Right cardiac atrium (tissue), 5 donors: ENCODE data around the gene SOCS1. TPM values are rescaled to one million over a fixed set of nuclear protein-coding genes. Genes with fewer than 3 reads are reported as not detected.

Experiments
- ATAC-seq, 2 donors: fragments of 200-7000 bp; cut with Tn5 transposase; one replicate each; pipeline versions ENCODE4 v1.8.0 to v1.9.1; 2020; ENCODE audit warnings: moderate library complexity in 2 of 2, mild to moderate bottlenecking in 1 of 2
- DNase-seq, 3 donors: peaks; one replicate each; pipeline ENCODE4 v3.0.0-alpha.2; 2020
- H3K27ac ChIP-seq: one replicate; pipeline ENCODE4 v1.5.1; 2013; ENCODE audit warnings: mild to moderate bottlenecking, low read length, control low read depth, moderate library complexity
- H3K27me3 ChIP-seq: one replicate; pipeline ENCODE4 v1.6.1; 2013; ENCODE audit not compliant: control insufficient read depth, insufficient read depth
- H3K4me1 ChIP-seq: one replicate; pipeline ENCODE4 v1.6.1; 2013; ENCODE audit warnings: low read length; ENCODE audit not compliant: control insufficient read depth, insufficient read depth
- H3K4me3 ChIP-seq: one replicate; pipeline ENCODE4 v1.5.1; 2013; ENCODE audit warnings: low read length, control low read depth
- H3K9me3 ChIP-seq: one replicate; pipeline ENCODE4 v1.6.1; 2013; ENCODE audit warnings: low read length; ENCODE audit not compliant: control insufficient read depth
- whole genome bisulfite sequencing: extraction: QIAGEN DNeasy Blood & Tissue Kit; methylation state at CpG from one replicate; pipeline ENCODE4 v1.1.7; 2013; 5-methylcytosine and 5-hydroxymethylcytosine counted together
- intact Hi-C, 4 donors: fragments of 100-400 bp; cut with DNase I; formaldehyde crosslinking; loops; one replicate each; pipeline versions ENCODE4 v1.11.0 to v1.14.0; 2022 to 2023
- polyA plus RNA-seq: library from polyadenylated mRNA; stranded (reverse); fragments of 200-250 nt; gene quantifications from one replicate; pipeline ENCODE4 v1.2.3, GENCODE V29; 2013
- total RNA-seq, 4 donors: library from RNA; stranded (reverse); fragmentation: NEBNext Ultra II Directional; extraction: Animal tissue kit (Norgen Biotek cat#: 25700); gene quantifications; one replicate each; pipeline ENCODE4 v1.2.1, GENCODE V29; 2021
- donor health status: healthy with polysubstance abuse.
- donor health status: DM: no; HTN: yes; CAD: no.
- donor health status: DM: no; HTN: no; CAD: no.
- donor health status: DM: no; HTN: yes; CAD: no; lungs with severe emphysema.
- donor health status: DM: yes; HTN: yes; CAD: no.

The SOCS1 gene
- total and polyA plus RNA-seq, 5 donors, result 0.96 to 5.5 (median 2.1) TPM

GRCh38 chr16:11251525-11252481, 4.2 kb downstream of the SOCS1 start:
- WGBS, result 79% methylated on average over 18 of the region's 18 CpGs
- Histone ChIP-seq H3K4me1 (peaks cover 6% of the 10 kb centered on the region), H3K9me3 (no peaks in the 10 kb centered on the region), H3K27me3 (no peaks in the 10 kb centered on the region), H3K4me3 (no peak overlapping the region), H3K27ac (no peak overlapping the region)
- DNase-seq (no peak), ATAC-seq (no peak)
- intact Hi-C loops, result loop anchor here in 3 of 4 donors (10.0 kb wide), 4 partner anchors 97 to 893 kb away; no protein-coding TSS in a partner anchor

DNA sequence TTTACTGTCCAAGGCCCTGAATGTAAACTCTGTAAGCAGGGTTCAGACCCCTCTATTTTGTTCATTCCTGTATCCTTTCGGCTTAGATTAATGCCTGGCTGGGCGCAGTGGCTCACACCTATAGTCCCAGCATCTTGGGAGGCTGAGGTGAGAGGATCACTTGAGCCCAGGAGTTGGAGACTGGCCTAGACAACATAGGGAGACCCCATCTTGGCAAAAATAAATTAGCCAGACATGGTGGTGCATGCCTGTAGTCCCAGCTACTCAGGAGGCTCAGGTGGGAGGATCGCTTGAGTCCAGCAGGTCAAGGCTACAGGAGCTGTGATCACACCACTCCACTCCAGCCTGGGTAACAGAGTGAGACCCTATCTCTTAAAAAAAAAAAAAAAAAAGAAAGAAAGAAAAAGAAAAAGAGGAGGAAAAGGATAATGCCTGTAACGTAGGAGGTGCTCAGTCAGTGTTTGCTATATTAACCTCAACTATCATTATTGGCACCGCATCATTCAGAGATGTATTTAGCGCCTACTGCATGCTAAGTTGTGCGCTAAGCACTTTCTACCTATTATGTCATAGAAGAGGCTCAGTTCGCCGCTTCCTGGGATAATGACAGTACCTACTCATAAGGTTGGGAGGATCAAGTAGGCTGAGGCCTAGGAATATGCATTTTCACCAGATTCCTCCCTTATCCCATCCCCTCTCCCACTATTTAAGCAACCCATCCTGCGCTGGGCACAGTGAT, 5.0 kb downstream of the SOCS1 start:
- intact Hi-C loops, result loop anchor here in 3 of 4 donors (10.0 kb wide), 4 partner anchors 96 to 894 kb away; no protein-coding TSS in a partner anchor
- DNase-seq, result no peak
- ATAC-seq, result no peak
- Histone ChIP-seq H3K4me1 (peaks cover 6% of the 10 kb centered on the region), H3K27me3 (no peaks in the 10 kb centered on the region), H3K9me3 (no peaks in the 10 kb centered on the region), H3K4me3 (no peak overlapping the region), H3K27ac (no peak overlapping the region)
- 95% methylated on average over 10 of the region's 10 CpGs for WGBS

DNA sequence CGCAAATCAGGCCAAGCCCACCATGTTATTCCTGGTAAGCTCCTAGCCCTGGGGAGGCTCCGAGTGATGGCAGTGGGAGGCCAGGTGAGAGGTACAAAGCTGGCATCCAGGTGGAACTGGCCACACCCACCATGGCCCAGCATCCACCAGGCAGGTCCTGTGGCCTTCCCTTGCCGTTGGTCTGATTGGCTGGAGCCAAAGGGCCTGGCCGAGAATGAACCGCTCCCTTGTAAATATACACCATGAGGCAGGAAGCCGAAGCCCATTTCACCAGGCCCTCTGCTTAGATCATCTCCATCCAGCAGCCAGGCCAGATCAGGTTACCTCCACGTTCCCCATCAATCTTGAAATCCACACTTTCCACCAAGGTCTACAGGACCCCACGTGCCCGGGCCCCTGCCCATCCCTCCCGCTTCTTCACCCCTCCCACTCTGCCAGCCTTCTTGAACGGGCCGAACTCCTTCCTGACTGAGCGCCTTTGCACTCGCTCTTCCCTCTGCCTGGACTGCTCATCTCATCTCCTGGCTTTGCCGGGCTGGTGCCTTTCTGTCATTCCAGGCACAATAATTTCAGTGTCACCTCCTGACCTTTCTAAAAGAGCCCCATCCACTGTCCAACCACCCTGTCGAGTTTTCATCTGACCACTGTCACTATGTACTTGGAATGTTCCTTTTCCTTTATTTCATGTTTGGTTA, 5.8 kb downstream of the SOCS1 start:
- Histone ChIP-seq H3K4me3 (no peak overlapping the region), H3K9me3 (no peaks in the 10 kb centered on the region), H3K27ac (no peak overlapping the region), H3K27me3 (no peaks in the 10 kb centered on the region), H3K4me1 (peaks cover 6% of the 10 kb centered on the region)
- no peak for ATAC-seq
- 73% methylated on average over 16 of the region's 16 CpGs for WGBS
- DNase-seq, result no peak
- intact Hi-C loops, result loop anchor here in 3 of 4 donors (10.0 kb wide), 4 partner anchors 95 to 895 kb away; no protein-coding TSS in a partner anchor

DNA sequence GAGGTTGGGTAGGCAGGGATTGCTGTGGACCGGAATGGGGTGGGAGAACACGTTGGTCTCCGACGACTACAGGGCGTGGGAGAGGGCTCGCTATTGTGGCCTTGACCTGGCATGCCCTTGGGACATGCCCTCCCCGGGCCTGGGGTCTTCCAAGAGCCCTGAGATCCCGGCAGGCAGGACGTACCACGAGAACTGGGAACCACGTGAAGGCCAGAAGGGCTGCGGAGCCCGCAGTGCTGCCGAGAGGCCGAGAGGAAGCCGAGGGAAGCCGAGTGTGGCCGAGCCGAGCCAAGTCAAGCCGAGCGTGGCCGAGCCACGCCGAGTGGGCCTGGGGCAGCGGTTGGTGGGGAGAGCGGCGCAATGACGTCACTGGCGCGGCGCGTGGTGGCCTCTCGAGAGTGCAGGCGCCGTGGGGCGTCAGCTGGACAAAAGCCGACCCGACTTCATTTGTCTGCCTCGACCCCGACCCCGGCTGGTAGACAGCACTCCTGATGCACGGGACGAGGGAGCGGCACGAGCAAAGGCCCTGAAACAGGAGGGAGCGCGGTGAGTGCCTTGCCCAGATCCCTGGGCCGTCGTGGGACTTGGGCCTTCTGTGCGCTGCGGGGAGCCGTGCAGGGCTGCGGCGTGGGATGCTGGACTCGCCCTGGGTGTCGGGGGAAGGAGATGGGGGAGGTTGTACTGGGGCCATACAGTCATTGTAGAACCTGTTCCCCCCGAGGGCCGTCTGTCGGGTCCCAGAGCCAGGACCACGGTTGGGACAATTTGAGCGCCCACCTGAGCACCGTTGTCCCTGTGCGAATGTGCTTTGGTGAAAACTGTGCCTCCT, 6.6 kb downstream of the SOCS1 start:
- Histone ChIP-seq H3K9me3 (no peaks in the 10 kb centered on the region), H3K4me3 (no peak overlapping the region), H3K27me3 (no peaks in the 10 kb centered on the region), H3K4me1 (peaks cover under 1% of the 10 kb centered on the region), H3K27ac (no peak overlapping the region)
- ATAC-seq (peak in 1 of 2 donors; percentile 9), DNase-seq (peak in 1 of 3 donors; percentile 48)
- 92% methylated on average over 63 of the region's 63 CpGs for WGBS
- intact Hi-C loops, result loop anchor here in 3 of 4 donors (10.0 kb wide), 4 partner anchors 95 to 895 kb away; no protein-coding TSS in a partner anchor

- no peaks in the 10 kb centered on the region for H3K27me3 ChIP-seq
- no peak overlapping the region for H3K4me3 ChIP-seq
- DNase-seq, result no peak
- H3K27ac ChIP-seq, result no peak overlapping the region
- H3K4me1 ChIP-seq, result no peaks in the 10 kb centered on the region
- 94% methylated on average over 8 of the region's 8 CpGs for WGBS
- H3K9me3 ChIP-seq, result no peaks in the 10 kb centered on the region
- intact Hi-C loops, result no loop called here
- ATAC-seq, result no peak
These were observed 7.9 kb downstream of the SOCS1 start for GRCh38 chr16:11248133-11248532.

GRCh38 chr16:11245988-11246387, 10.0 kb downstream of the SOCS1 start:
- Histone ChIP-seq H3K27ac (no peak overlapping the region), H3K4me1 (peaks cover 3% of the 10 kb centered on the region), H3K27me3 (no peaks in the 10 kb centered on the region), H3K9me3 (no peaks in the 10 kb centered on the region), H3K4me3 (no peak overlapping the region)
- no peak for ATAC-seq
- DNase-seq, result no peak
- intact Hi-C loops, result no loop called here

DNA sequence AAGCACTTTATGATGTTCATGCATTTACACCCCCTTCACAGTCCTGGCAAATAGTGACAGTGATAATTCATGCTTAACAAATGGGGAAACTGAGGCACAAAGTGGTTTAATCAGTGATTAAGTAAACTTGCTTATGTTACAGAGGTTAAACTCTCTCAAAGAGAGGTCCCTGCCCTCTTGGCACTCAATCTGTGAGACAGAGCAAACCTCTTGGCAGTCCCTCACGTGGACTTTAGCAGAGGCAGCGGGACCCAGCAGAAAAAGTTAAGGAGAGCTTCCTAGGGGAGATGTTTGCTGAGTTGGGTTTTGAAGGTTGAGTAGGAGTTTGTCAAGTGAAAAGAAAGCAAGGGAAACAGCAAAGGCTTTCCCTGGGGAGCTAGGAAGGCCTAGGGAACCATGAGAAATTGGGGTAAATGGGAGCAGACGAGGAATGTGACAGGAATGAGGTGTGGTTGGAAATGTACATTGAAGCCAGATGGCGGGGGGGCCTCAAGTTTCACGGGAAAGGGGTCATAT, 10.7 kb downstream of the SOCS1 start:
- intact Hi-C loops, result no loop called here
- 85% methylated on average over 5 of the region's 5 CpGs for WGBS

GRCh38 chr16:11242658-11243057, 13.3 kb downstream of the SOCS1 start:
- Histone ChIP-seq H3K4me1 (peaks cover 3% of the 10 kb centered on the region), H3K4me3 (no peak overlapping the region), H3K9me3 (no peaks in the 10 kb centered on the region), H3K27me3 (no peaks in the 10 kb centered on the region), H3K27ac (no peak overlapping the region)
- intact Hi-C loops, result no loop called here
- no peak for ATAC-seq
- WGBS, result 76% methylated on average over 12 of the region's 12 CpGs
- no peak for DNase-seq

More for the DNA sequence above, 10.7 kb downstream of the SOCS1 start:
- no peaks in the 10 kb centered on the region for H3K27me3 ChIP-seq
- DNase-seq (no peak), ATAC-seq (no peak)
- H3K9me3 ChIP-seq, result no peaks in the 10 kb centered on the region
- H3K27ac ChIP-seq, result no peak overlapping the region
- H3K4me3 ChIP-seq, result no peak overlapping the region
- H3K4me1 ChIP-seq, result peaks cover 3% of the 10 kb centered on the region

DNA sequence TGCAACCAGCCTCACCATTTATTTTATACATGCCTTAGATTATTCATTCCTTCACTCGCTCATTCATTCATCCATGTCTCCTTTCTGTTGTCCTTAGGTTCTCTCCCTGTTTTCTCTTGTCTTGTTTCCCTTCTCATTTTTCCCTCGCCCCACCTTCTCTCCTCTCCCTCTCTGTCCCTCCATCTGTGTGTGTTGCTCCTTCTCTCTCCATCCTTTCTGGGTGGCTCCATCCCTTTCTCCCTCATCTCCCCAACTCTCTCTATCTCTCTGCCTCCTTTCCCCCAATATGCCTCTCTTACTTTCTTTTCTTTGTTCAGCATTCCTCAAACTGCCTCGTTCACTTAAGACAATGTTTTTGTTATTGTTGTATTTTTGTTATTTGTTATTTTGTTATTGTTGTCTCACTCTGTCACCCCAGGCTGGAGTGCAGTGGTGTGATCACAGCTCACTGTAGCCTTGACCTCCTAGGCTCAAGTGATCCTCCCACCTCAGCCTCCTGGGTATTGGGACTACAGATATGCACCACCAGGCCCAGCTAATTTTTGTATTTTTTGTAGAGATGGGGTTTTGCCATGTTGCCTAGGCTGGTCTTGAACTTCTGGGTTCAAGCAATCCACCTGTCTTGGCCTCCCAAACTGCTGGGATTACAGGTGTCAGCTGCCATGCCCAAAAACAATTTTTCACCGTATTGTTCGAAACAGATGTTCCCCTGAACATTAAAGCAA, 14.4 kb downstream of the SOCS1 start:
- Histone ChIP-seq H3K4me1 (peaks cover 3% of the 10 kb centered on the region), H3K27me3 (no peaks in the 10 kb centered on the region), H3K9me3 (no peaks in the 10 kb centered on the region), H3K27ac (no peak overlapping the region), H3K4me3 (no peak overlapping the region)
- WGBS, result 90% methylated on average over 5 of the region's 5 CpGs
- ATAC-seq (no peak), DNase-seq (no peak)
- intact Hi-C loops, result no loop called here
